ENCODE measurements around the gene ARHGAP21. TPM values are rescaled to one million over a fixed set of nuclear protein-coding genes. Genes with fewer than 3 reads are reported as not detected.
A peak's percentile ranks its signal among the peaks of the same experiment; 100 is the strongest.

ARHGAP21 gene
- total and polyA plus RNA-seq, 9 of the 15 experiments (the other 6 are each of a cell fraction or from before 2014, with no cell fraction given), result 13.6 to 145 (median 60.8) TPM

DNA sequence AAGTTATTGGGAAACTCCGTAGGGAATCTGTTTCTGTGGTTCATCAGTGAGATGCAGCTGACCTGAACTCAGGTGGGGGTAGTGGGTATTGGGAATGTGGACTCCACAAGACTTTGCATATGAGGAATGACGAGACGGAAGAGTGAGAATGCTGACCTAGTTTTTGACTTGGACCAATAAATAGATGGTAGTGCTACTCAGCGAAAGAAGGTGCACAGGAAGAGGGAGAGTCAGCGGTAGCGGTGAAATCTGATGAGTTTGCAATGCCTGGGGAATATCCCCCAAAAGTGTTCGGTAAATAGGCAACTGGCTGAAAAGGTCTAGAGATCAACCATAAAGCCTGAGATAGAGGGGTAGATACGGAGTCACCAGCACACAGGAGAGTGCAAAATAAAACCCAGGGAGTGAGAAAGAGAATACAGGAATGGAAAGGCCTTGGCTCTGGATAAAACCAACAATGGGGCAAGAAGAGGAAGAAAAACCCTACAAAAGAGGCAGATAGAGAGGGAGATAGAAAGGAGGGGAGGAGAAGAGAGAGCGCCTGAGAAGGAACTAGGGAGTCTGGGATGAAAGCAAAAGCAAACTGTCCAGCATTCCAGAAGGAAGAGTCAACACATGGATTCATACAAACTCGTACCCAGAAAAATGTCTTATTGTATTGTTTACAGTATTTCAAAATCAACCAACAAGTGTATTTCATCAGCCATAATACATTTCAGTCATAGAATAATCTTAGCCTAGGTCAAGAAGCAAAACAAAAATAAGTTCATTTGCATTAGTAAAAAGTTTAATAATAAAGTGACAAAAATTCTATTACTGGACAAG lies 5.4 kb downstream of the ARHGAP21 start (continued):
- TF ChIP-seq RERE (CRISPR knock-in tag; IDR thresholded peaks at IDR 0.05; ENCODE audit: borderline replicate concordance), result no peak
- TF ChIP-seq FOXA1 (IDR thresholded peaks at IDR 0.05; ENCODE audit: borderline replicate concordance), result no peak
- TF ChIP-seq, protein P1, sequence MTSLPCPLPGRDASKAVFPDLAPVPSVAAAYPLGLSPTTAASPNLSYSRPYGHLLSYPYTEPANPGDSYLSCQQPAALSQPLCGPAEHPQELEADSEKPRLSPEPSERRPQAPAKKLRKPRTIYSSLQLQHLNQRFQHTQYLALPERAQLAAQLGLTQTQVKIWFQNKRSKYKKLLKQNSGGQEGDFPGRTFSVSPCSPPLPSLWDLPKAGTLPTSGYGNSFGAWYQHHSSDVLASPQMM (CRISPR knock-in tag; IDR thresholded peaks at IDR 0.05), result no peak
- TF ChIP-seq CBX8 (IDR thresholded peaks at IDR 0.05; ENCODE audit: borderline replicate concordance, extremely low read depth, low read depth, low read length, poor library complexity, severe bottlenecking), result no peak
- TF ChIP-seq, protein P2, sequence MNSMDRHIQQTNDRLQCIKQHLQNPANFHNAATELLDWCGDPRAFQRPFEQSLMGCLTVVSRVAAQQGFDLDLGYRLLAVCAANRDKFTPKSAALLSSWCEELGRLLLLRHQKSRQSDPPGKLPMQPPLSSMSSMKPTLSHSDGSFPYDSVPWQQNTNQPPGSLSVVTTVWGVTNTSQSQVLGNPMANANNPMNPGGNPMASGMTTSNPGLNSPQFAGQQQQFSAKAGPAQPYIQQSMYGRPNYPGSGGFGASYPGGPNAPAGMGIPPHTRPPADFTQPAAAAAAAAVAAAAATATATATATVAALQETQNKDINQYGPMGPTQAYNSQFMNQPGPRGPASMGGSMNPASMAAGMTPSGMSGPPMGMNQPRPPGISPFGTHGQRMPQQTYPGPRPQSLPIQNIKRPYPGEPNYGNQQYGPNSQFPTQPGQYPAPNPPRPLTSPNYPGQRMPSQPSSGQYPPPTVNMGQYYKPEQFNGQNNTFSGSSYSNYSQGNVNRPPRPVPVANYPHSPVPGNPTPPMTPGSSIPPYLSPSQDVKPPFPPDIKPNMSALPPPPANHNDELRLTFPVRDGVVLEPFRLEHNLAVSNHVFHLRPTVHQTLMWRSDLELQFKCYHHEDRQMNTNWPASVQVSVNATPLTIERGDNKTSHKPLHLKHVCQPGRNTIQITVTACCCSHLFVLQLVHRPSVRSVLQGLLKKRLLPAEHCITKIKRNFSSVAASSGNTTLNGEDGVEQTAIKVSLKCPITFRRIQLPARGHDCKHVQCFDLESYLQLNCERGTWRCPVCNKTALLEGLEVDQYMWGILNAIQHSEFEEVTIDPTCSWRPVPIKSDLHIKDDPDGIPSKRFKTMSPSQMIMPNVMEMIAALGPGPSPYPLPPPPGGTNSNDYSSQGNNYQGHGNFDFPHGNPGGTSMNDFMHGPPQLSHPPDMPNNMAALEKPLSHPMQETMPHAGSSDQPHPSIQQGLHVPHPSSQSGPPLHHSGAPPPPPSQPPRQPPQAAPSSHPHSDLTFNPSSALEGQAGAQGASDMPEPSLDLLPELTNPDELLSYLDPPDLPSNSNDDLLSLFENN (IDR thresholded peaks at IDR 0.05; ENCODE audit: low read depth in 2 of 2, low read length in 2 of 2), result no peak
- TF ChIP-seq SMARCC2 (IDR thresholded peaks at IDR 0.05; ENCODE audit: low read depth), result no peak
- no peak for TF ChIP-seq RBM15 (IDR thresholded peaks at IDR 0.05; ENCODE audit: insufficient read depth, low read length)
- no peak for TF ChIP-seq KLF10 (CRISPR knock-in tag; IDR thresholded peaks at IDR 0.05)
- TF ChIP-seq MAFG (tag; conservative IDR thresholded peaks at IDR 0.05), result 0 out of 2 replicates have a peak, but pooled peaks have one; percentile 25
- TF ChIP-seq STAT5B (CRISPR knock-in tag; IDR thresholded peaks at IDR 0.05), result no peak
- TF ChIP-seq C11orf30 (IDR thresholded peaks at IDR 0.05; ENCODE audit: low read depth), result peak; percentile 58
- TF ChIP-seq ARID1B (IDR thresholded peaks at IDR 0.05), result 0 out of 2 replicates have a peak, but pooled peaks have one; percentile 30
- TF ChIP-seq ZBTB12 (CRISPR knock-in tag; IDR thresholded peaks at IDR 0.05), result no peak
- TF ChIP-seq ZC3H4 (CRISPR knock-in tag; IDR thresholded peaks at IDR 0.05; ENCODE audit: borderline replicate concordance), result no peak
- no peak for TF ChIP-seq TARDBP (IDR thresholded peaks at IDR 0.05)
- TF ChIP-seq ZEB2 (IDR thresholded peaks at IDR 0.05), result no peak
